Measurements from ENCODE around the gene TIPARP.
"Not testable (repeated sequence)": the region's sequence is repeated elsewhere in the genome, so short reads cannot be mapped to it uniquely, and the experiment has no call there.

TIPARP gene

DNA sequence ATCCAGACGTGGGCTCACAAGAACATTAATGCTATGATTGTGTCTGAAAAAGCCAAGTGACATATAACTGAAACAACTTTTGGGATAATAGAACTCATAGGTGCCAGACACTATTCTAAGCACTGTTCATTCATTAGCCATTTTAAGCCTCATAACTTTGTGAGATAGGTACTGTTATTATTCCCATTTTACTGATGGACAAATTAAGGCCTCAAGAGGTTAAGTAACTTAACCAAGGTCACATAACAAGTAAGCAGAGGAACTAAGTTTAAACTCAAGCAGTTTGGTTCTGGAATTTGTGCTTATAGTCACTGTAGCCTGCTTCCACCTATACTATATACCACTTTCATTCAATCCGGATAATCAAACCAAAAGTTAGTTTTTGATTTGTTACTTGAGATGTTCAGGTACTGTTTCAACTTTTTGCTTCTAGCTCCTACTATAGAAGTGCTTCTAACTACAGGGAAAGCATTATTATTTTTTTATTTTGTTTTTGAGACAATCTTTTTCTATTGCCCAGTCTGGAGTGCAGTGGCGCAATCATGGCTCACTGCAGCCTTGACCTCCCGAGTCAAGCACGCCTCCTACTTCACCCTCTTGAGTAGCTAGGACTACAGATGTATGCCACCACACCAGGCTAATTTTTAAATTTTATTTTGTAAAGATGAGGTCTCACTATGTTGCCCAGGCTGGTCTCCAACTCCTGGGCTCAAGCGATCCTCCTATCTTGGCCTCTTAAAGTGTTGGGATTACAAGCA, 41.9 kb downstream of the TIPARP start:
- no peak for DNase-seq

DNA sequence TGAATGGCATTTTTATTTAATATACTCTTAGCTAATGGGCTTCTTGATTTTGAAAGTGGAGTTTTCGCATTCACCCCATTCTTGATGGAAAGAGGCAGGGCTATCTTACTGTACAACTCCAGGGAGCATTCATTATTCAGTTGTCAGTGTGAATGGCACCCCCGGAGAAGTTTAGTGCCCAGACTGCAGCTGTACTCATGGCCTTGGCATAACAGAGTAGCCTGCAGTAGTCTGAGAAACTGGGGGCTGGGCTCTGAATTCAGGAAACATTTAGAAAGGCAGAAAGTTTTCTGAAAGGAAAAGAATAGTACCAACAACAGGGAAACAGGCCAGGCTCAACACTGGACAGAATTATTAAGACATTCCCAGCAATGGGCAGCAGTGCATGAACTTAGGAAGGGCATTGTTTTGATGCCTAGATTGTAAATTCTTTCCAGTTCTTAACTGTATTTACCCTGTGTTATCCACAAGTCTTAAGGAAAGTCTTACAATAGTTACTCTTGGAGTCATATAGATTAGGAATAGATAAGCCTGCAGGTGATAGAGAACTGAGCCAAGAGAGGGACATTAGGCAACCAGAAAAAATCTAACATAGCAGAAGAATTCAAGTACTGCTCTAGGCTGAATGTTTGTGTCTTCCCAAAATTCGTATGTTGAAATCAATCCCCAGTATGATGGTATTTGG, 44.4 kb downstream of the TIPARP start:
- no peak for DNase-seq

DNA sequence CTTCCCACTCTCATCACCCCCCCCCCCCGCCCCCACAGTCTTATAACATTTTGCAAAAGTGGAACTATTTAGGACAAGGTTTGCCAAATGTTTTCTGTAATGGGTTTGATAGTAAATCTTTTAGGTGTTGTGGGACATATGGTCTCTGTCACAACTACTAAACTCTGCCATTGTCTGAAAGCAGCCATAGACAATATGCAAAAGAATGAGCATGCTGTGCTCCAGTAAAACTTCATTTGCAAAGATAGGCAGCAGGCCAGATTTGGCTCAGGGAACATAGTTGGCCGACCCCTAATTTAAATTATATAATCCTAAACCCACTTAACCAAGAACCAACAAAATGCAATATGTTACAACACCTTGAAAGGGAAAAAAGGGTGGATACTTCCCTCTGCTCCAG, 46.4 kb downstream of the TIPARP start:
- no peak for DNase-seq

DNA sequence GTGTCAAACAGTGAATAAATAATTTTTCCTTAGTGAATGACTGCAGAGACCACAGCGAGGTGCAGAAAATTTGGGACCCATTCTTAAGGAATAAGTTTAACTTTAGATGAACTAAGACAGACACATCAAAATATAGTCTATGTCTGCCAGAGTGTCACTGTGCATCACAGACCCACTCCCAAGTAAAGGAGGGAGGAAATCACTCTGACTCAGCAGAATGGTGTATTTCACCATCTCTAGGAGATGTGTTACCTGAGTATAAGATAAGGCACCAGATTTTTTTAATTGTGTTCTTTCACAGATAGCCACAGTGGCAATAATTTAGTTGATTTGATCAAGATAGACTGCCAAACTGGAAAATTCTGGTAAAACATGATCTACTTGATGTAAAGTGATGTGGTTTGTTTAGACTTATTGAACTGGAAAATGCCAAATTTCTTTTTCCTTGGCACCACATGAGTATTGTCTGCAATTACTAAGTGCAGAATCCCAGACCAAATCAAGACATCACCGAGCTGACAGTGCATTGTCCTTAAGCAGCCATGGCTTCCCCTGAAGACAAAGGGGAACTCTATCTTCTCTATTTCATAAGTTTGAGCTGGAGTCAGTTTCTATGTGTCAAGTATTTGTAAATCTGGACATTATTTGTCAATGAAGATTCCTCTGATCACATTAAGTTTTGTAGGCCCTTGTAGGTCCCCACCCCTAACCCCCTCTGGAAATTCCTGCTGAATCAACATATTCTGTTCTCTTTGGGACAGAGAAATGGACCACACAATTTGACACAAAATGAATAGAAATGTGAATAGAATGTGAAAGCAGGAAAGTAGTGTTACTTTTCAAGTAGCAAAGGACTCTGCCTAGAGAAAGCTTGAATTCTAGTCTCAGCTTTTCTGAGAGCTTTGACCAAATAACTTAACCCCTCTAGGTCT, 47.6 kb downstream of the TIPARP start:
- DNase-seq = no peak

DNA sequence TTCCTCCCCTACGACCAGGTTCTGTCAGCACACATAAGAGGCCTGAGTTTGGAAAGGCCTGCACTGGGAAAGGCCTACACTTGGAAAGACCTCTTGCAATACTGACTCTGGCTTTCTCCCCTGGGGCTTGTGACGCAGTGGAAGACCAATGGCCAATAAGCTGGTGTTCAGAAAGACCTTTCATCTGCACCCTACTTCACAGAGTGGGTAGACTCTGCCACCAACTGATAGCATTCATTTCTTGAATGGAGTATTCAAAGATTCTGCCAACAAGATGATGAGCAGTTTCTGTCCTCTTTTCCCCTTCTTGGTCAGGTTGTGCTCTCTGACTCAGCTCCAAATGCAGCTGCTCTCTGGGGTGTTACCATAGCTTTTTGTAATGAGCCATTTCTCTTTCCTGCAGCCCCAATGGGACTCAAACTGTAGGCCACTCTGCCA, 48.8 kb downstream of the TIPARP start:
- DNase-seq = peak; percentile 38

DNA sequence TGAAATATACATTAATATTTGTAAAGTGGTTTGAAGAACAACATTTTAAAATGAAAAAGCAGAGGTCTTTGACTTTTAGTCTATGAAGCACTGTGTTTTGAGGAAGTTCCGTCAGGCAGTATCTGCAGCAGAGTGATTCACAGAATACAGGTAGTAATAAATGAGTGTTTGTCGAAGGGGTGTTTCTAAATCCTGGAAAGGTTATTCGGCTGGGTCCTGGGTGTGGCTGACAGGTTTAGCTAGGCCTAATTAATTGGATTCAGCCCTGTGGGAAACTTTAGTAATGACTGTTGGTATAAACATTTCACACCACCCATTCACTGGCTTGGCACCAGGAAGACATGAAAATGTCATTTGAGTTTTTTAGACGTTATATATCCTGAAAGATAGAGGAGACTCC, 51.3 kb downstream of the TIPARP start:
- no peak for DNase-seq

DNA sequence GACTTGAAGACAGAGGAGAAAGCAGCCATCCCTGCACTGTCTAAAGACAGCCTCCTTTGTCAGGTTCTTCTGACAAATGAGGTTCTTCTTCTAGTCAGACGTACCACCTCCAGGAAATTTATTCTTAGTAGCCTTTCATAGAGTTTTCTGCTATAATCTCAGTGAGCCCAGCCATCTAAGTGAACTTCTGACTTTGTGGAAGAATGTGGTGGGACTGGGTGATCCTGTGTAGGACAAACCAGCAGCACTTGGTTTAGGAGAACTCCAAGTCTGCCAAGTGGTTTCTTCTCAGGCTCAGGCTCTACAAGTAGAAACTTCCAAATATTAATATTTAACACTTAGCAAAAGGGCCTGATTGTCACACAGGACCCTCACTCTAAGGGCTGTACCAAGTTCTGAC, 52.1 kb downstream of the TIPARP start:
- no peak for DNase-seq

DNA sequence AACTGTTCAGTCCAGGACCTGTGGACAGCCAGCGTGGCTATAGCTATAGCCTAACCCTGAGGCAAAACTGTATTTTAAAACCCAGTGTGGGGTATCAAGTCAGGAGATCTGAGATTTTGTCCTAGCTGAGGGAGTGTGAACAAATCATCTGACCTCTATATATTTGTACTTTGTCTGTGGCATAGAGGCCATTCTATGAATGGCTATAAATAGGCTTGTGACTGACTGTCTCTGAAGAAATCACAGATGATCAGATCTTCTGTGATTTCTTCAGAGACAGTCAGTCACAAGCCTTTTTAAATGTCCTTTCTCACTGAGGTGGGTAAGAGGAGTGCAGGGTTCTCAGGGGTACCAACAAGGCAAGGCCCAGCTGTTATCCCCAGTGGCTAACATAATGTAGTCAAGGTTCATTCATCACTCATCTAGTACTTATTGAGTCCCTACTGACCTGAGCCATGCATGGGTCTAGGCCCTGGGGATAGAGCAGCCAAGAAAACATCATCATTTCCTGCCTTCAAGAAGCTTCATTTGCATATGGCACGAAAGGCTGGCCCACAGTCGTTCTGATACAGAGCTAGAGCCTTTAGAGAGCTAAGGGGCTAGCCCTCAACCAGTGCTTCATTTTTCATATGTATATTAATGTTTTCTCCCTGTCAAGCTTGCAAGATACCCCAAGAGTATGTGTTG, 53.3 kb downstream of the TIPARP start:
- no peak for DNase-seq

DNA sequence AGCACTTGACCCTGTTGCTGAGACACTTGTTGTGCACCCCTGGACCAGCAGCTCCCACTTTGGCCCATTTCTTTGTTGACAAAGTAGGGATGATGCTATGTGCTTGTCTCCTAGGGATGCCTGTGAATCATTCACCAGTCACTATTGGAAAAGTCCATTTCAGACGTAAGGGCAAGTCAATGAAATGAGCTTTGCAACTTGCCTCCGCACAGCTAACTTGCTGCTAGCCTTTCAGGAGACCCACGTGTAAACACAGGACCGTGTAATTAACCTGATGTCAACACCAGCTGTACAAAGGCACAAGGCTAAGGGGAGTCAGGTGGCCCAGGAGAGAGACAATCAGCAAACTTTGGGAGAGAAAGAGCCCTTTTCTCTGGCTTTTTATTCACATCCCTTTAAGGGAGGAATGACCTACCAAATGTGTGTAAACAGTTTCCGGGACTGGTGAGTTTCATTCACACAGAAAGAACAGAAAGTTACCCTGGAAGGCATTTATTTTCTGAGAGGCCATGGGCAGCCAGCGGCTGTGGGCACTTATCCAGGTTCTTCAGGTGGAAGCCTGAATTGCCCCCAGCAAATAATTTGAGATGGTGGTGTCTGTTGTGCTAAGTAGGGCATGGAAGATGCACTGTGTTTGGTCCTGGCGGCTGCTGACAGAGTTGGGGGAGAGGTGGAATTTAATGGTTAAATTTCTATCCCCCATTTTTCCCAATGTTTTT, 54.0 kb downstream of the TIPARP start:
- peak; percentile 54 for DNase-seq

DNA sequence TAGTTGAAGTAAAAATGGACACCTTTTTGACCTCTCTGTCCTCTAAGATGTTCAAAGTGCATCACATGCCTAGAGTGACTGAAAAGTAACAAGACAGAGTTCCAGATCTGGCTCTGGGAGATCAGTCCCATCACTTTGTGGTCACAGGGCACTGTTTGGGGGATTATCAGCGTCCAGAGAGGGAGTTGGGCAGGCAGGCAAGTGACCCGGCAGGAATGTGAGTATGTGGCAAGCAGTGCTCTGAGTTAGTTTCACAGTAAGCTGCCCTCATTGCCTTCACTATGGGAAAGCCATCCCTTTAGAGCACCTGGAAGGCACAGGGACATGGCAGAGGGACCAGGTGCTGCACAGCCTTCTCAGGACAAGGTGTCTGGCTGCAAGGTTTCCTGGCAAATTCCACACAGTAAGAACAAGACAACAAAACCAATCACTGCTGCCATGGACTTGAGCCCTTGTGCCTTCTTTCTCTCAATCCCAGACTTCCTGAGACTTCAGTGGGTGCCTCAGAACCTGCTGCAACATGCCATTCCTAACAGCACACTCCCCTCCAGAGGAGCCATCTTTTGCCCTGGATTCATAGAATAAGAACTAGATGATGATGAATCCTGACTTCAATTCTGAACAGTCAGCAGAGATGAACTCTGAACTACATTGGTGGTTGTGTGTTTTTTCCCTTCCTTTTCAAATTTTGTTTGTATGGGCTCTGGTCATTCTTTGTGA, 55.2 kb downstream of the TIPARP start:
- no peak for DNase-seq

DNA sequence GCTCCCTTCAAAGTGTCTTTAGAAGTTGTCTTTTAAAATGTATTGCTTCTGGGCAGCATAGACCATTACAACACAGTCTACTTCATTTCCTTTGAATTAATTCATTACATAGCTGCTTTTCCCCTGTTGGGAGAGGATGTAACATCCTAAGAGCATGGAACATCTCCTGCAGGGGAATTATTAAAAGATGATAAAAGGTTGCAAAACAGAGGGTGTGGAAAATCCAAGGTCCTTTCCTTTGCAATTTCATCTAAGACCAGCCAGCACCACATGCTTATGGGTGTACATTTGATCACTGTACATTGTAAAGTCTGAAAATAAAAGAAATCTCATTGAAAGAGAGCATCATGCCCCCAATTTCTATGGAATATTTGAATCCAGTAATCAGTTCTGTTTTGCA, 57.4 kb downstream of the TIPARP start:
- no peak for DNase-seq

DNA sequence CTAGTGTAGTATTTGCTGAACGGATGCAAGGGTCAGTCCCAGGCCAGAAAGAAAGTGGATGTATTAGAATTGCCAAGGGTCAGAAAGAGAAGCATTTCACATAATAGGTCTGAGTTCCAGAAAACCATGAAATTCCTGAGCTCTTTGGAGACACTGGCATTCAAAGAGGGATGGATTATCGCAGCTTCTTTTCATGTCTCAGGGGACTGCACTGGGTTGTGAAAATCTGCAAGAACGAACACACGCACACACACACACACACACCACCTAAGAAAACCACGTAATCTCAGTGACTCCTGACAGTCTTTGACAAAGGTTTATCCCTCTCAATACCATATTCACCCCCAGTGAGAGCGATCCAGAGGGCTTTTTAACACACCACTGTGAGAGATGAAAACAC, 57.9 kb downstream of the TIPARP start:
- no peak for DNase-seq

DNA sequence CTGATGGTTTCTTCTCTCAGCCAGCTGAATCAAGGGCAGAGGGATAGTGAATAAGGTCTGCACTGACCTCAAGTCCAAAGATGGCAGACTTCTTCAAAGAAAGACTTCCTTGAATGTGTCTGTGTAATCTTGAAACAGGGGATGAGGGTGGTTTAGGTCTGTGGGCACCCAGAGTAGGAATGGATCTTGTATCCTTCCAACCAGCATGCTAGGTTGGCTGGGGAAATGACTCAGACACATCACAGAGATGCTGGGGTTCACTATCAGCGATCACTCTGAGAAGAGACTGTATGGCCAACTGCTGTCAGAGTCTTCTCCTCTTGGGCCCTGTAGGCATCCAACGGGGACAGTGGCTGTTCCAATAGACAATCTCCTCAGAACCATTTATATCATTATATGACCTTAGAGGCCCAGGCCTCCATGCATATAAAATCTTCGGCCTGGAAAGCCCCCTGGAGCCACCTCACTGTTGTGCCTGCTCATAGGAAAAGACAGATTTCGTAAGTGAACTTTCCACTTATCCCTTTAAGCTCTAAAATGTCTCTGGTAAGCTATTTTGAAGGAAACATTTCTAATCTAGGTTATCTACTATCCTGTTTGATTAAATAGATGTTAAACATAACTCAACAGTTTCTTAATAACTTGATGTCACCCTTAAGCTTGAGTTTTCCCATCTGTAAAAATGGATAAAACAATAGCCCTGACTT, 58.5 kb downstream of the TIPARP start:
- DNase-seq = no peak

DNA sequence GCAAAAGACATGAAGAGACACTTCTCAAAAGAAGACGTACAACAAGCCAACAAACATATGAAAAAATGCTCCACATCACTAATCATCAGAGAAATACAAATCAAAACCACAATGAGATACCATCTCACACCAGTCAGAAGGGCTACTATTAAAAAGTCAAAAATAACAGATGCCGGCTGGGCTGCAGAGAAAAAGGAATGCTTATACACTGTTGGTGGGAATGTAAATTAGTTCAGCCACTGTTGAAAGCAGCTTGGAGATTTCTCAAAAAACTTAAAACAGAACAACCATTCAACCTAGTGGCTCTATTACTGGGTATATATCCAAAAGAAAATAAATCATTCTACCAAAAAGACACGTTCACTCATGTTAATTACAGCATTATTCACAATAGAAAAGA, 60.3 kb downstream of the TIPARP start:
- not testable (repeated sequence) for DNase-seq

DNA sequence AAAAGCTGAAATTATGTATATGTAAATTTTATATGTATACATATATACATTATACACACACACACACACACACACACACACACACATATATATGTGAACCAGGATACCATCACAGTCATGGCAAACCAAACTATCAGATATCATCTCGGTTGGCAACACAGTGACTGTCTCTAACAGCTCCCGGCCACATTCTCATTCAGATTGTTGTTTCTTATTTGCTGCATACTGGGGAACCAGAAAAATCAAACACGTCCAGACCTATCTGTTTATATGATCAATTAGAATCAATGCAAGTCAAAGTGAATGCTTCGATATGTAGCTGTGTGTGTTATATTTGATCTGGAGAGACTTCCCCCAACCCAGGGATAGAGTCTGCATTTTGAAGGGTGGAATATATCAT, 61.1 kb downstream of the TIPARP start:
- DNase-seq = no peak

DNA sequence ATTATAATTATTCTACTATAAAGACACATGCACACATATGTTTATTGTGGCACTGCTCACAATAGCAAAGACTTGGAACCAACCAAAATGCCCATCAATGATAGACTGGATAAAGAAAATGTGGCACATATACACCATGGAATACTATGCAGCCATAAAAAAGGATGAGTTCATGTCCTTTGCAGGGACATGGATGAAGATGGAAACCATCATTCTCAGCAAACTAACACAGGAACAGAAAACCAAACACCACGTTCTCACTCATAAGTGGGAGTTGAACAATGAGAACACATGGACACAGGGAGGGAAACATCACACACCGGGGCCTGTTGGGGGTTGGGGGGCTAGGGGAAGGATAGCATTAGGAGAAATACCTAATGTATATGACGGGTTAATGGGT, 62.7 kb downstream of the TIPARP start:
- DNase-seq = not testable (repeated sequence)

DNA sequence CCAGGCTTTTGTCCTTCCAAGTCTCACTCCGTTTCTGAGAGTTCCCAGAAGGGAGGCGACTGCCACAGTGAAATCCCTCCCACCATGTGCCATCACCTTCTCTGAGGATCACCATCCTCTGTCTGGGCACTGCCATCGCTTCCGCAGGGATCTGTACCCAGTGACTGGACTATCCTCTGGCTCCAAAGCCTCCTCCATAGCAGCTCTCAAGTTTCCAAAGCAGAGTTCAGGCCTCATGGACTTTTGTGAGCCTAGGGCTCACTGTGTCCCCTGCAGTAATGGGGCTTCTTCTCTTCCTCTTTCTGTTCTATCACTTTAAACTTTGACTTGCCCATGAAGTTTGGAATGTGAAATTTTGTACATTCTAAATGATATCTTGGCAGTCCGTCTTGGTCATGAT, 63.9 kb downstream of the TIPARP start:
- no peak for DNase-seq

DNA sequence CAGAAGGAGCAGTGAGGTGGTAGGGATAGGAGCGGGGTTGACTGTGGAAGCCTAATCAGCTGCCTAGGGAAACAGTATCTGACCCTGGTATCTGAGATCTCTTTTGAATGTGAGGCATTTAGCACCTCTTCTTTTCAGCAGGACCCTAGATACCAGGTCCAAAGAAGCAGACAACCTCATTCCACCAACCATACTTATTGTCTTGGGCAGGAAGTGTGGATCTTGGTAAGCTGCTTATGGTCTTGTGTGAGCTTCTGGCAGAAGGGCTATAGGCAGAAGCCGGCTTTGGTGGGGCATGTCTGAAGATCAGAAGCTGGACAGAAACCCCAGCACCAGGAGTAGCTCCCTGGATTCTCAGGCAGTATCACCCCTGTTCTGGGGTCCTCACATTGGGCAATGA, 65.6 kb downstream of the TIPARP start:
- DNase-seq = no peak

DNA sequence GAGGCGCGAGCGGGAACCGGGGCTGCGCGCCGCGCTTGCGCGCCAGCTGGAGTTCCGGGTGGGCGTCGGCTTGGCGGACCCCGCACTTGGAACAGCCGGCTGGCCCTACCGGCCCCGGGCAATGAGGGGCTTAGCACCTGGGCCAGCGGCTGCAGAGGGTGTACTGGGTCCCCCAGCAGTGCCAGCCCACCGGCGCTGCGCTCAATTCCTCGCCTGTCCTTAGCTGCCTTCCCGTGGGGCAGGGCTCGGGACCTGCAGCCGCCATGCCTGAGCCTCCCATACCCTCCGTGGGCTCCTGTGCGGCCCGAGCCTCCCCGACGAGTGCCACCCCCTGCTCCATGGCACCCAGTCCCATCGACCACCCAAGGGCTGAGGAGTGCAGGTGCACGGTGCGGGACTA, 66.2 kb downstream of the TIPARP start:
- DNase-seq = not testable (repeated sequence)

DNA sequence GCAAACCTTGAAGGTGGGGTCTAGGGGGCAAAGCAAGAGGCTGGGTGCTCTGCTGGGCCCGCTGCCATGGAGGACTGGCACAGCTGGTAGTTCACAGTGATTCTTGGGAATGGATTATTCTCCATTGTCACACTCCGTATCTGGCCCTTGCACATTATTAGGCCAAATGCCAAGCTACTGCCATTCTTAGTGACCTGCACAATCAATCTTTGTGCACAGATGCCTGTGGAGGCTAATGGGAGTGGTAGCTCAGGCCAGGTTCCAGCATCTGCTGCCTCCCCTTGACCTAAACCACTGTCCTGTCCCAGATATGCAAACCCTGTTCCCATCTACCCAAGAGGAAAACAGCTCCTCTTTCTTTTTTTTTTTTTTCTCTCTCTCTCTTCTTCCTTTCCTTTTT, 67.5 kb downstream of the TIPARP start:
- no peak for DNase-seq

DNA sequence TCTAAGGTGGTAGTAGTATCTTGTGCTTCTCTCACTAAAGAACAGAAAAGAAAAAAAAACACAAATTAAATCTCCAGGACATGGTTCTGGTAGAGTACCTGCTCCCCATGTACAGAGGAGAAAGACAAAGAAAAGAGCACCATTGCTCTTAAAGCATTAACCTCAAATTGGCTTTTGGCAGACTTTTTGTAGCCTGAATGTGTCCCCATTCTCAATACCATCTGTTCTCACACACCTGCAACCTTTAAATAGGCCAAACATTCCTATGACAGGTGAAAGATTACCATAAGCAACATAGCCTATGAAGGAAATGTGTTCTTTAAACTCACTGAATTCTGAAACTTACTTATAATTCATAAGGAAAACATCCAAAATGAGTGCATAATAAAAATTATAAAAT, 68.0 kb downstream of the TIPARP start:
- DNase-seq = no peak

Measured in HCEC 1CT (cell line).